Measurements from ENCODE around the gene SPATA45. TPM values are rescaled to one million over a fixed set of nuclear protein-coding genes. Genes with fewer than 3 reads are reported as not detected.

Gene SPATA45
- total RNA-seq, 1 donor from 2014 or later, result not detected

DNA sequence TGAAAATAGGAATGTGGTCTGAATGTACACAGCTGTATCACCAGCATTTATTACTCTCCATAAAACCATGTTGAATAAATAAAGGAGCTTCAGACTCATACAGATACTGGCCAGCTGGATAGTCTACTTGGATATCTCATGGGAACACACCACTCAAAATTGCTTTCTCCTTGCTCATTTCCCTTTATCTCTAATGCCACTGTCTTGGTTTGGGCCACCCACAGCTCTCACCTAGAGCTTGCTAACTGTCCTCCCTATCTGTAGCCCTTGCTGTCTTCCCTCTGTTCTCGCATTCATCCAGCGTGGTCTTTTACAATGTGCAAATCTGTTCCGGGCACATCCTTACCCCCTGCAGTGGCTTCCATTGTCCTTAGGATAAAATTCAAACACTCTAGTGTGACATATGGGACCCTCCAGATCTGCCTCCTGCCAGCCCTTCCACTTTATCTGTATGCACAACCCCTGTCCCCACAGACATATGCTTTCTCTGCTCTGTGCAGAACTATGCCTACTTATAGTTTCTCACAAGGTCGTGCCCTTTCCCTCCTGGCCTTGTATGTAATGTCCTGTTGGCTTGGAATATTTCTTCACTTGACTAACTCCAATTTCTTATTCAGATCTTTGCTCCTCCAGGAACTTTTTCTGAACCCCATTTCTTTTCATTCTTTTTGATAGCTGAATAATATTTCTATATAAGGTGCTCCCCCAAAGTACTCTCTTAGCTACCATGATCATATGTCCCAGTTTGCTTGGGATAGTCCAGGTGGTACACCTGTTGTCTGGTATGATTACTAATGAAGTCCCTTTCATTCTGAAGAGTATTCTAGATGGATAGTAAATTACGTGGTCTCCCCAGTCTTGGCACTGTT, 13.5 kb upstream of the SPATA45 start:
- peaks cover 11% of the 10 kb centered on the region for H3K4me1 Mint-ChIP-seq (ENCODE audit: unreplicated experiment)
- H3K4me3 Mint-ChIP-seq (ENCODE audit: unreplicated experiment), result no peak overlapping the region
- H3K27ac Mint-ChIP-seq (ENCODE audit: unreplicated experiment), result no peak overlapping the region
- H3K9me3 Mint-ChIP-seq (ENCODE audit: unreplicated experiment), result no peaks in the 10 kb centered on the region
- TF ChIP-seq, protein P1, sequence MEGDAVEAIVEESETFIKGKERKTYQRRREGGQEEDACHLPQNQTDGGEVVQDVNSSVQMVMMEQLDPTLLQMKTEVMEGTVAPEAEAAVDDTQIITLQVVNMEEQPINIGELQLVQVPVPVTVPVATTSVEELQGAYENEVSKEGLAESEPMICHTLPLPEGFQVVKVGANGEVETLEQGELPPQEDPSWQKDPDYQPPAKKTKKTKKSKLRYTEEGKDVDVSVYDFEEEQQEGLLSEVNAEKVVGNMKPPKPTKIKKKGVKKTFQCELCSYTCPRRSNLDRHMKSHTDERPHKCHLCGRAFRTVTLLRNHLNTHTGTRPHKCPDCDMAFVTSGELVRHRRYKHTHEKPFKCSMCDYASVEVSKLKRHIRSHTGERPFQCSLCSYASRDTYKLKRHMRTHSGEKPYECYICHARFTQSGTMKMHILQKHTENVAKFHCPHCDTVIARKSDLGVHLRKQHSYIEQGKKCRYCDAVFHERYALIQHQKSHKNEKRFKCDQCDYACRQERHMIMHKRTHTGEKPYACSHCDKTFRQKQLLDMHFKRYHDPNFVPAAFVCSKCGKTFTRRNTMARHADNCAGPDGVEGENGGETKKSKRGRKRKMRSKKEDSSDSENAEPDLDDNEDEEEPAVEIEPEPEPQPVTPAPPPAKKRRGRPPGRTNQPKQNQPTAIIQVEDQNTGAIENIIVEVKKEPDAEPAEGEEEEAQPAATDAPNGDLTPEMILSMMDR (IDR thresholded peaks at IDR 0.05), result no peak
- no peak for DNase-seq (ENCODE audit: extremely low spot score, unreplicated experiment)
- H3K27me3 Mint-ChIP-seq (ENCODE audit: unreplicated experiment), result no peaks in the 10 kb centered on the region
- H3K36me3 Mint-ChIP-seq (ENCODE audit: unreplicated experiment), result peaks cover 2% of the 10 kb centered on the region

DNA sequence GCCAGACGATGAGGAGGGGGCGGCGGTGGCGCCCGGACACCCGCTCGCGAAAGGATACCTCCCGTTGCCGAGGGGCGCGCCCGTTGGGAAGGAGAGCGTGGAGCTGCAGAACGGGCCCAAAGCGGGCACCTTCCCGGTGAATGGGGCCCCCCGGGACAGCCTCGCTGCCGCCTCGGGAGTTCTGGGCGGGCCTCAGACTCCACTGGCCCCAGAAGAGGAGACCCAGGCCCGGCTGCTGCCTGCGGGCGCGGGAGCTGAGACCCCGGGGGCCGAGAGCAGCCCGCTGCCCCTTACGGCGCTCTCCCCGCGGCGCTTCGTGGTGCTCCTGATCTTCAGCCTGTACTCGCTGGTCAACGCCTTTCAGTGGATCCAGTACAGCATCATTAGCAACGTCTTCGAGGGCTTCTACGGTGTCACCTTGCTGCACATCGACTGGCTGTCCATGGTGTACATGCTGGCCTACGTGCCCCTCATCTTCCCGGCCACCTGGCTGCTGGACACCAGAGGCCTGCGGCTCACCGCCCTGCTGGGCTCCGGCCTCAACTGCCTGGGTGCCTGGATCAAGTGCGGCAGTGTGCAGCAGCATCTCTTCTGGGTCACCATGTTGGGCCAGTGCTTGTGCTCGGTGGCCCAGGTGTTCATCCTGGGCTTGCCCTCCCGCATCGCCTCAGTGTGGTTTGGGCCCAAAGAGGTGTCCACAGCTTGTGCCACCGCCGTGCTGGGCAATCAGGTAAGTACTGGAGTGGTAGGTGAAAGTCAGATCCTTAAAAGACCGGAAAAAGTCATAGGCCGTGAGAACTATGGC, 11.2 kb upstream of the SPATA45 start:
- no peak for DNase-seq (ENCODE audit: extremely low spot score, unreplicated experiment)
- TF ChIP-seq, protein P1 (IDR thresholded peaks at IDR 0.05), result no peak
- Mint-ChIP-seq H3K9me3 (ENCODE audit: unreplicated experiment) (no peaks in the 10 kb centered on the region), H3K36me3 (ENCODE audit: unreplicated experiment) (peaks cover 2% of the 10 kb centered on the region), H3K4me1 (ENCODE audit: unreplicated experiment) (peaks cover 11% of the 10 kb centered on the region), H3K4me3 (ENCODE audit: unreplicated experiment) (no peak overlapping the region), H3K27me3 (ENCODE audit: unreplicated experiment) (no peaks in the 10 kb centered on the region), H3K27ac (ENCODE audit: unreplicated experiment) (peak overlapping the region; percentile 96)

DNA sequence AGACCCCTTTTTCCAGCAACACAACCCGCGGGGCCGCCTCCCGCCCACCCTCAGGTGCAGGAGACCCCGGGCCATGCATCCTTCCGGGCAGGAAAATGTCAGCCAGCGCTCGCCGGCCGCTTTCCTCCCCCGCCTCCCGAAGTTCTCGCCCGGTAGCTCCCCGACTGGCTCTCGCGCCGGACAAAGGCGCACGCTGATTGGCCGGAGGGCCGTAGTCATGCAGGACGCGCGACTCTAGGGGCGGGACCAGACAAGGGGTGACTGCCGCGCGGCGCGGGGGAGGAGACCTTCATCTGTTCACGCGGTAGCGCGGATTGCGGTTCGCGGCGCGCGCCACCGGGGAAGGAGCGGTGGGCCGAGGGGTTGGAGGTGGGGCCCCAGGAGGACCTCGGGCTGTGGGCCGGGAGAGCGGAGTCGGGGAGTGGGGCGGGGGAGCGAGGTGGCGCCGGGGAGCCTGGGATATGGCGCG, 10.6 kb upstream of the SPATA45 start, which contains the start of gene FLVCR1:
Gene FLVCR1, plus strand, starts transcription at position 284 of the 469 bp plus-strand sequence. Its CDS starts 178 bp downstream, at position 462.
- Mint-ChIP-seq H3K27ac (ENCODE audit: unreplicated experiment) (peak within 1 kb of the TSS; percentile 96), H3K36me3 (ENCODE audit: unreplicated experiment) (peaks cover 2% of the 10 kb centered on the region), H3K4me3 (ENCODE audit: unreplicated experiment) (no peak within 1 kb of the TSS), H3K9me3 (ENCODE audit: unreplicated experiment) (no peaks in the 10 kb centered on the region), H3K27me3 (ENCODE audit: unreplicated experiment) (no peaks in the 10 kb centered on the region), H3K4me1 (ENCODE audit: unreplicated experiment) (peaks cover 11% of the 10 kb centered on the region)
- DNase-seq (ENCODE audit: extremely low spot score, unreplicated experiment), result peak; percentile 99
- TF ChIP-seq, protein P1 (IDR thresholded peaks at IDR 0.05), result no peak

DNA sequence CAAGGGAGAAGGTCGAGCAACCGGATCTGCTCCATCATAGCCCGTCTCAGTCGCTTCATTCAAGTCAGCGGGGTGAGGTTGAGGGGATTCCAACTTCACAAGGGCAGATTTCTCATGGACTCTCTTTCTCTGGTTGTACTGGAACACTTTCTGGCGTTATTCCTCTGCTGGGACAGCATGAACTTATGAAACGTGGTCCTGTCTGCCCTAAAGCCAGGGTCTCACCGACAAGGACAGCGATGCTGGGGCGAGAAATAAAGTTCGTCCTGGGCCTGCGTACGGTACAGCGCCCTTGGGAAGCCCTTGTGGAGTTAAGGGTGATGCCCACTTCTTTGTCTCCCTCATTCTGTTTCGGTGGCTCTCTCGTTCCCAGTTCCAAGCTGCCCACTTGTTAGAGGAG, 9.3 kb upstream of the SPATA45 start:
- Mint-ChIP-seq H3K9me3 (ENCODE audit: unreplicated experiment) (no peaks in the 10 kb centered on the region), H3K36me3 (ENCODE audit: unreplicated experiment) (peaks cover 2% of the 10 kb centered on the region), H3K4me3 (ENCODE audit: unreplicated experiment) (no peak overlapping the region), H3K27ac (ENCODE audit: unreplicated experiment) (no peak overlapping the region), H3K27me3 (ENCODE audit: unreplicated experiment) (no peaks in the 10 kb centered on the region), H3K4me1 (ENCODE audit: unreplicated experiment) (peaks cover 11% of the 10 kb centered on the region)
- TF ChIP-seq, protein P1 (IDR thresholded peaks at IDR 0.05), result no peak
- DNase-seq (ENCODE audit: extremely low spot score, unreplicated experiment), result no peak

DNA sequence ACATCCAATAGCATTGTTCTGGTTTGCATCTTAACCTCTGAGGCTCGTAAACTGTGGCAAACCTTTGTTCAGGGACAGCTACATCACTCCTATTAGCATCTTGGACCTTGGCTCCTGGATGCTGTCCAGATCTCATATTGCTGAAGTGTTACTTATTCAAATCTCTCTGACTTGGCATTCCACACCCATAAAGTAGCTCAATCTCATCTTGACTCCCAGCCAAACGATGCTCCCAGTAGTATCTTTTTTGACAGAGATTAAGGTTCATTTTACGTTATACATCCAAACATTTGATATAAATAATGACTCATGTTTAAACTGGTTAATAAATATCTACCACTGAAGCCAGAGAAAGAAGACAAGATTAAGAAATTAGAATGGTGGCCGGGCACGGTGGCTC, 6.2 kb upstream of the SPATA45 start:
- Mint-ChIP-seq H3K36me3 (ENCODE audit: unreplicated experiment) (peaks cover 2% of the 10 kb centered on the region), H3K4me3 (ENCODE audit: unreplicated experiment) (no peak overlapping the region), H3K4me1 (ENCODE audit: unreplicated experiment) (peaks cover 3% of the 10 kb centered on the region), H3K27ac (ENCODE audit: unreplicated experiment) (no peak overlapping the region), H3K27me3 (ENCODE audit: unreplicated experiment) (no peaks in the 10 kb centered on the region), H3K9me3 (ENCODE audit: unreplicated experiment) (no peaks in the 10 kb centered on the region)
- TF ChIP-seq, protein P1 (IDR thresholded peaks at IDR 0.05), result no peak
- no peak for DNase-seq (ENCODE audit: extremely low spot score, unreplicated experiment)
